ENCODE measurements around the gene VPS52. TPM values are rescaled to one million over a fixed set of nuclear protein-coding genes. Genes with fewer than 3 reads are reported as not detected.

The VPS52 gene
- total RNA-seq, 1 donor from 2014 or later = 28.7 TPM

DNA sequence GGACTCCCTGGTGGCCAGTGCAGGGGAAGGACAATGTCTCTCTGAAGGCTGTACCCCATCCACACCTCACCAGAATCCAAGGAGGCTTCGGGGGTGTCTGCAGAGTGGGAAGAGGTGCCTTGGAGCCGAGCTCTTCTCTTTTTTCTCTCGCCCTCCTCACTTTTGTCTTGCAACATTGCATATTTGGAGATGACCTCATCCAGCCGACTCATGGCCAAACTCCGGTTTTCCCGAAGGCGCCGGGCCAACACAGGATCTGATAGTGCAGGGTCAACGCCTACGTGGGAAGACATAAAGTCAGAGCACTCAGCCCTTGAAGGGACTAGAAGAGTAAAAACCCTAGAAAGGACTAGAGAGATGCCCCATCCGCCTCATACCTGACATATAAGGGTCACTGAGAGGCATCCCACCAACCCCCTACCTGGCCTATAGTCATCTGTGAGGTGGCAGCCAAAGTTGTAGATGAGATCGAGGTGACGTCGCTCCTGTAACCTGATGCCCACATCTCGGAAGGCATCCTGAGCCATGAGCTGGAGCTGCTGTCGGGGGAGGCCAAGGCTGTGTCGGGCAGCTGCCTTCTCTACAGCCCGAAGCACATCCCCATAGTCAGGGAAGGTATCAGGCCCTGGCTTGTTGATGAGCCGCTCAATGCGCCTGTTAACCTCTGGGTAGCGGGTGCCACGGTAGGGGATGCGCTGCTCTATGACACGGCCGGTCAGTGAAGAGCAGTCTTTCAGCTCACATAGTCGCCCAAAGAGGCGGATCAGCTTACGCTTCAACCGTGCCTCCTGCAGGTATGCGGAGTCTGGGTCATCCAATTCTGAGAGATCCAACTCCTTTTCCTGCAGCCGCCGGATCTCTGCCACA is 48.9 kb upstream of the VPS52 start:
- Histone ChIP-seq H3K36me3 (no peaks in the 10 kb centered on the region), H3K4me1 (peaks cover 17% of the 10 kb centered on the region), H4K20me1 (ENCODE audit: low read depth) (peaks cover 14% of the 10 kb centered on the region), H3K4me2 (peak overlapping the region; percentile 77), H3F3A (ENCODE audit: low read depth) (peaks cover 51% of the 10 kb centered on the region), H3K9me3 (ENCODE audit: low read depth) (no peaks in the 10 kb centered on the region), H3K27me3 (no peaks in the 10 kb centered on the region), H3K9ac (no peak overlapping the region), H3K79me2 (ENCODE audit: low read depth) (peaks cover 41% of the 10 kb centered on the region), H3K4me3 (no peak overlapping the region), H2AFZ (replicated peaks) (no peak overlapping the region), H3K27ac (no peak overlapping the region)
- H3K4me1 Mint-ChIP-seq = peaks cover 61% of the 10 kb centered on the region
- H3K4me3 Mint-ChIP-seq = peak overlapping the region; percentile 85
- TF ChIP-seq CTCF (IDR thresholded peaks at IDR 0.05) = no peak
- no peak for TF ChIP-seq EZH2 (IDR thresholded peaks at IDR 0.05)
- peaks cover 22% of the 10 kb centered on the region for H3K36me3 Mint-ChIP-seq
- no peaks in the 10 kb centered on the region for H3K9me3 Mint-ChIP-seq
- peak overlapping the region; percentile 50 for H3K27ac Mint-ChIP-seq
- H3K27me3 Mint-ChIP-seq (ENCODE audit: insufficient read depth, low read depth) = peaks cover 6% of the 10 kb centered on the region
- DNase-seq (ENCODE audit: low spot score) = no peak

GRCh38 chr6:33319939-33320314 is 48.3 kb upstream of the VPS52 start:
- no peak for DNase-seq (ENCODE audit: low spot score)
- peaks cover 41% of the 10 kb centered on the region for H3K79me2 ChIP-seq (ENCODE audit: low read depth)
- no peaks in the 10 kb centered on the region for H3K27me3 ChIP-seq
- Mint-ChIP-seq H3K36me3 (peaks cover 24% of the 10 kb centered on the region), H3K27ac (no peak overlapping the region), H3K9me3 (no peaks in the 10 kb centered on the region), H3K4me3 (peak overlapping the region; percentile 98), H3K4me1 (peaks cover 62% of the 10 kb centered on the region), H3K27me3 (ENCODE audit: insufficient read depth, low read depth) (peaks cover 6% of the 10 kb centered on the region)
- H3K9ac ChIP-seq = no peak overlapping the region
- peaks cover 57% of the 10 kb centered on the region for H3F3A ChIP-seq (ENCODE audit: low read depth)
- H3K36me3 ChIP-seq = no peaks in the 10 kb centered on the region
- no peak overlapping the region for H3K4me2 ChIP-seq
- peaks cover 20% of the 10 kb centered on the region for H4K20me1 ChIP-seq (ENCODE audit: low read depth)
- H2AFZ ChIP-seq (replicated peaks) = no peak overlapping the region
- TF ChIP-seq EZH2phosphoT487 (IDR thresholded peaks at IDR 0.05) (no peak), EZH2 (IDR thresholded peaks at IDR 0.05) (no peak)
- H3K4me1 ChIP-seq = peaks cover 19% of the 10 kb centered on the region
- H3K27ac ChIP-seq = no peak overlapping the region
- H3K4me3 ChIP-seq = no peak overlapping the region
- H3K9me3 ChIP-seq (ENCODE audit: low read depth) = no peaks in the 10 kb centered on the region

- DNase-seq (ENCODE audit: low spot score) = no peak
- Histone ChIP-seq H3K9me3 (ENCODE audit: low read depth) (no peaks in the 10 kb centered on the region), H3F3A (ENCODE audit: low read depth) (peaks cover 60% of the 10 kb centered on the region), H2AFZ (replicated peaks) (no peak overlapping the region), H3K9ac (no peak overlapping the region), H3K27ac (peak overlapping the region; percentile 65), H3K4me3 (peak overlapping the region; percentile 77), H3K27me3 (peaks cover 5% of the 10 kb centered on the region), H3K79me2 (ENCODE audit: low read depth) (peaks cover 41% of the 10 kb centered on the region), H3K36me3 (no peaks in the 10 kb centered on the region), H3K4me2 (peak overlapping the region; percentile 71), H4K20me1 (ENCODE audit: low read depth) (peaks cover 21% of the 10 kb centered on the region), H3K4me1 (peaks cover 28% of the 10 kb centered on the region)
- peaks cover 62% of the 10 kb centered on the region for H3K4me1 Mint-ChIP-seq
- H3K9me3 Mint-ChIP-seq = no peaks in the 10 kb centered on the region
- TF ChIP-seq CTCF (IDR thresholded peaks at IDR 0.05) (no peak), EZH2 (IDR thresholded peaks at IDR 0.05) (no peak), EZH2phosphoT487 (IDR thresholded peaks at IDR 0.05) (no peak)
- H3K36me3 Mint-ChIP-seq = peaks cover 24% of the 10 kb centered on the region
- peaks cover 6% of the 10 kb centered on the region for H3K27me3 Mint-ChIP-seq (ENCODE audit: insufficient read depth, low read depth)
- no peak overlapping the region for H3K27ac Mint-ChIP-seq
- peak overlapping the region; percentile 98 for H3K4me3 Mint-ChIP-seq
Measured at GRCh38 chr6:33318426-33319073, 46.9 kb upstream of the VPS52 start.
